IPS-20b (cell line): ENCODE data around the gene TRPM3.
A peak's percentile ranks its signal among the peaks of the same experiment; 100 is the strongest.
"Not testable (repeated sequence)": the region's sequence is repeated elsewhere in the genome, so short reads cannot be mapped to it uniquely, and the experiment has no call there.

Experiments used
- H3K27ac ChIP-seq: one replicate; pipeline ENCODE4 v1.5.1; 2013; ENCODE audit warnings: low read length
- H3K27me3 ChIP-seq: 2 replicates; pipeline ENCODE4 v1.6.1; 2013; ENCODE audit warnings: mild to moderate bottlenecking, low read length, inconsistent platforms; ENCODE audit not compliant: insufficient read depth
- H3K36me3 ChIP-seq: 2 replicates; pipeline ENCODE4 v1.6.1; 2013; ENCODE audit warnings: low read depth, mild to moderate bottlenecking, inconsistent platforms, low read length, moderate library complexity; ENCODE audit not compliant: insufficient read depth
- H3K4me1 ChIP-seq: 2 replicates; pipeline ENCODE4 v1.6.1; 2013; ENCODE audit warnings: mild to moderate bottlenecking, control low read depth, inconsistent platforms, low read length, moderate library complexity; ENCODE audit not compliant: insufficient read depth
- H3K4me3 ChIP-seq: 2 replicates; pipeline ENCODE4 v1.5.1; 2013; ENCODE audit warnings: mild to moderate bottlenecking, low read length, inconsistent platforms
- H3K9ac ChIP-seq: 2 replicates; pipeline ENCODE4 v1.6.1; 2013; ENCODE audit warnings: low read depth, mild to moderate bottlenecking, inconsistent platforms, low read length, moderate library complexity
- H3K9me3 ChIP-seq: 2 replicates; pipeline ENCODE4 v1.6.1; 2013; ENCODE audit warnings: mild to moderate bottlenecking, low read depth, low read length, inconsistent platforms; ENCODE audit not compliant: insufficient read depth

The TRPM3 gene

DNA sequence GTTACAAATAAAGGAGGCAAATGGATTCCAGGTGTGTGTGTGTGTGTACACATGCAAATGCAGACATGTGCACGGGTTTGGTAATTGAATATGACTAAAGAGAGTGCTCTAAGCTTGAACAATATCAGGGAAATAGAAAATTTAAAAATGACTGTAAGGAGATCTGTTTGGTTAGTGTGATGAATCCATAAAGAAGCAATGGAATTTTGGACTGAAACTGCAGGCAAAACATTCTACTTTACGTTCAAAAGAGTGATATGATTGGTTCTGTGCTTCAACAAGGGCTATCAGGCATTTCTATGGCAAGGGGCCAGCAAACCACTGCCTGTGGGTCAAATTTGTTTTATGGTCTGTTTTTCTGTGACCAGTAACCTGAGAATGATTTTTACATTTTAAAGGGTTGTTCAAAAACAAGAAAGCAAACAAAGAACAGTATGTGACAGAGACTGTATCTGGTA lies 374.1 kb downstream of the TRPM3 start:
- no peaks in the 10 kb centered on the region; the same call in 1 of the 2 replicates for H3K4me1 ChIP-seq
- H3K9me3 ChIP-seq = no peaks in the 10 kb centered on the region
- no peaks in the 10 kb centered on the region for H3K36me3 ChIP-seq
- H3K27ac ChIP-seq = no peak overlapping the region
- H3K4me3 ChIP-seq = no peak overlapping the region
- H3K27me3 ChIP-seq = no peaks in the 10 kb centered on the region
- no peak overlapping the region for H3K9ac ChIP-seq

DNA sequence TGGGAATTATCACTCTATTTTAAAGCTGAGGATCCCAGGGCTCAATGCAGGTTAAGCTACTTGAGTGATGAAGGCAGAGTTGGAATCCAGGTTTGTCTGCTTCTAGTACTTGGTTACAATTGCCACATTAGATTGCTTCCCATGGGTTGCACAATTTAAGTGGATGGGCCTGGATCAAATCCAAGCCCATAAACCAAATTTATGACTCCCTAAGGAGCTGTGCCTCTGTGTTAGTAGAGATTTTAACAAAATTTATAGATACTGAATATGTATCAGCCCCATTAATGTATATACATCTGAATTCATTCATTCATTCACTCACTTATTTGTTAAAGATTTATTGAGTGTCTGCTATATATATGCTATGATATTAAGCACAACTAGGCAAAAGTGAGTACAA lies 374.7 kb downstream of the TRPM3 start:
- Histone ChIP-seq H3K27me3 (no peaks in the 10 kb centered on the region), H3K9me3 (no peaks in the 10 kb centered on the region), H3K36me3 (no peaks in the 10 kb centered on the region), H3K9ac (no peak overlapping the region), H3K4me1 (no peaks in the 10 kb centered on the region; the same call in 1 of the 2 replicates), H3K4me3 (no peak overlapping the region), H3K27ac (no peak overlapping the region)

DNA sequence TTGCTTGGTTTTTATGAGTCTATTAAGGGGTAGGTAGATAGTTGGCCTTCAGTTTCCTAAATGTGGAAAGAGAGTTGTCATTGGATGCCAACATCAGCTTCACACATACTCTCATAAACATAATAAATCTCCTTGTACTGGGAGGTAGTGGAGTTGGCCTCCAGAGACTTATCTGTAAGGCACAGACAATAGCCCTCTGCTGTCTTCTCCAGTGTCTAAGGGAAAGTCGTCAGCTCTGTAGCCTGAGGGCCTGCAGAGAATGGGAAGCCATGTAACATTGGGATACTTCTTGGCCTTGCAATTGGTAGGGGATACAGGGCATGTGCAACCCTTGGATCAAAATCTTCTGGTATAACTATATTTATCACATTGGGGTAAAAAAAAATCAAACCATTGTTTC lies 375.1 kb downstream of the TRPM3 start:
- no peak overlapping the region for H3K4me3 ChIP-seq
- H3K36me3 ChIP-seq = no peaks in the 10 kb centered on the region
- no peak overlapping the region for H3K27ac ChIP-seq
- H3K27me3 ChIP-seq = no peaks in the 10 kb centered on the region
- H3K4me1 ChIP-seq = no peaks in the 10 kb centered on the region; the same call in 1 of the 2 replicates
- H3K9ac ChIP-seq = no peak overlapping the region
- H3K9me3 ChIP-seq = no peaks in the 10 kb centered on the region

- not testable (repeated sequence) for H3K27ac ChIP-seq, H3K4me1 ChIP-seq, H3K9ac ChIP-seq, H3K36me3 ChIP-seq, H3K27me3 ChIP-seq, H3K4me3 ChIP-seq, H3K9me3 ChIP-seq
Observed at GRCh38 chr9:70724794-70725193, 396.6 kb downstream of the TRPM3 start.

- not testable (repeated sequence) for H3K27ac ChIP-seq, H3K4me1 ChIP-seq, H3K9ac ChIP-seq, H3K36me3 ChIP-seq, H3K9me3 ChIP-seq, H3K27me3 ChIP-seq, H3K4me3 ChIP-seq
Observed at GRCh38 chr9:70724025-70724424, 397.4 kb downstream of the TRPM3 start.

GRCh38 chr9:70706797-70707196 lies 414.6 kb downstream of the TRPM3 start:
- not testable (repeated sequence) for H3K9ac ChIP-seq, H3K36me3 ChIP-seq, H3K4me3 ChIP-seq, H3K4me1 ChIP-seq, H3K27me3 ChIP-seq, H3K9me3 ChIP-seq, H3K27ac ChIP-seq

GRCh38 chr9:70701163-70701562 lies 420.3 kb downstream of the TRPM3 start:
- H3K4me1 ChIP-seq = peaks cover 12% of the 10 kb centered on the region; the same call in 1 of the 2 replicates
- H3K27me3 ChIP-seq = no peaks in the 10 kb centered on the region
- no peaks in the 10 kb centered on the region for H3K36me3 ChIP-seq
- no peak overlapping the region for H3K9ac ChIP-seq
- H3K9me3 ChIP-seq = no peaks in the 10 kb centered on the region
- no peak overlapping the region for H3K27ac ChIP-seq
- no peak overlapping the region for H3K4me3 ChIP-seq

- no peak overlapping the region; the same call in 1 of the 2 replicates for H3K4me3 ChIP-seq
- H3K4me1 ChIP-seq = peaks cover 12% of the 10 kb centered on the region; the same call in 1 of the 2 replicates
- no peaks in the 10 kb centered on the region for H3K36me3 ChIP-seq
- no peak overlapping the region for H3K27ac ChIP-seq
- H3K9me3 ChIP-seq = no peaks in the 10 kb centered on the region
- no peaks in the 10 kb centered on the region for H3K27me3 ChIP-seq
- H3K9ac ChIP-seq = peak overlapping the region; percentile 10; the same call in 1 of the 2 replicates
Observed at GRCh38 chr9:70696694-70697335, 424.6 kb downstream of the TRPM3 start.

DNA sequence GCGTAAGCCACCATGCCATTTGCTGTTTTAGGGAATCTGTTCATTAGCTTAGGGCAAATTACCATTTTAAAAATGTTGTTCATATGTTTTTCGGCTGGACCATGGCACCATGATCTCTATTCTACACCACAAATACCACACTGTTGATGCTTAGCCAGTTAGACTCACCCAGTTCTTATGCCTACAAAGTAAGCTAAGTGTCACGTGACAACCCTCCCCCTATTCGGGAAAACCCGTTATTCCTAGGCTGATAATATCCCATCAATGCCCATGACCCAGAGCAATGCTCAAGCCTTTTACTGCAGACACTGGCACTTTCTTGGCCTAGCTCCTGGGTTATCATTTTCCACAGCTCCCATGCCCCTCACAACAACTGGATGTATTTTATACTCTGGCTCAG lies 426.7 kb downstream of the TRPM3 start:
- H3K4me3 ChIP-seq = no peak overlapping the region
- no peak overlapping the region for H3K9ac ChIP-seq
- no peak overlapping the region for H3K27ac ChIP-seq
- no peaks in the 10 kb centered on the region for H3K36me3 ChIP-seq
- no peaks in the 10 kb centered on the region for H3K9me3 ChIP-seq
- H3K4me1 ChIP-seq = peaks cover 12% of the 10 kb centered on the region; the same call in 1 of the 2 replicates
- no peaks in the 10 kb centered on the region for H3K27me3 ChIP-seq

GRCh38 chr9:70693186-70693585 lies 428.2 kb downstream of the TRPM3 start:
- H3K4me3 ChIP-seq = no peak overlapping the region
- H3K36me3 ChIP-seq = no peaks in the 10 kb centered on the region
- H3K27me3 ChIP-seq = no peaks in the 10 kb centered on the region
- H3K4me1 ChIP-seq = peaks cover 12% of the 10 kb centered on the region; the same call in 1 of the 2 replicates
- no peak overlapping the region for H3K9ac ChIP-seq
- H3K9me3 ChIP-seq = no peaks in the 10 kb centered on the region
- no peak overlapping the region for H3K27ac ChIP-seq

- H3K9ac ChIP-seq = no peak overlapping the region
- no peaks in the 10 kb centered on the region for H3K36me3 ChIP-seq
- no peaks in the 10 kb centered on the region for H3K27me3 ChIP-seq
- no peaks in the 10 kb centered on the region for H3K9me3 ChIP-seq
- no peak overlapping the region for H3K27ac ChIP-seq
- peaks cover 12% of the 10 kb centered on the region; the same call in 1 of the 2 replicates for H3K4me1 ChIP-seq
- H3K4me3 ChIP-seq = no peak overlapping the region
Observed at GRCh38 chr9:70692431-70692830, 429.0 kb downstream of the TRPM3 start.

DNA sequence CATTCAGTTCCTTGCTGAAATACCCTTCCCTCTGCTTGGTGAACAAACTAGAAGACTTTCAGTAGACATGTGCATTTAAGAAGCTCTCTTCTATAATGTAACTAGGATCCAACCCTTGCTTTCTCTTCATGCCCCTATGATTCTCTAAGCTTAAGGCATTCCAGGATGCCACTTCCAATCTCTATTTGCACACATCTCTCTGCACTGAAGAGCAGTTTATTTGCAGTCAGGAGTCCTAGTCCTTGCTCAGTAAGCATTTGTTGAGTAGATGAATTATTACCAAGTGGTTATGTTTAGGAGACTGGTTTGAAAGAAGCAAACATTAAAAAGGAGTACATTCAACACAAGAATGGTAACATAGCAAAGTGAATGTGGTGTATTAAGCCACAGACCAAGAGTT lies 432.7 kb downstream of the TRPM3 start:
- Histone ChIP-seq H3K9ac (no peak overlapping the region), H3K9me3 (no peaks in the 10 kb centered on the region), H3K27me3 (no peaks in the 10 kb centered on the region), H3K4me3 (no peak overlapping the region), H3K36me3 (no peaks in the 10 kb centered on the region), H3K27ac (no peak overlapping the region), H3K4me1 (no peaks in the 10 kb centered on the region)
